ENCODE data around the gene RIOK1.
A peak's percentile ranks its signal among the peaks of the same experiment; 100 is the strongest.

DNA sequence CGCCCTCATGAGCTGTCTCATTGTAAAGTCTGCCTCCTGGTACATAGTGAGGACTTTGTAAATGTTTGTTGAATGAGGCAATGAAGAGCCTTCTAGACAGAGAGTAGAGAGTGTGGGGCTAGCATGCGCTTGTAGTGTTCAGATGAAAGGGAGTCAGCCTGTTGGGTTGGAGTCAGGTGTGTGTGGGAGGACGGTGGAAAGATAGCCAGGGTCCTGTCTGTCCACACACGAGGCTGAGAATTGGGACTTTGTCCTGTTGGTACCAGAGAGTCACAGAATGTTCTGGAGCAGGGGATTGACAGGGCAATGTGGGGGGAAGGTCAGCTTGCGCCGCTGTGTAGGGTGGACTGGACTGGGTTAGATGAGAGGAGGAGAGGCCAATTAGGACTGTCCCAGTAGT is 58.6 kb downstream of the RIOK1 start:
- no peak for TF ChIP-seq ZBTB20 (CRISPR knock-in tag; IDR thresholded peaks at IDR 0.05; ENCODE audit: borderline replicate concordance, low read depth)
- no peak for TF ChIP-seq KAT8 (CRISPR knock-in tag; IDR thresholded peaks at IDR 0.05)
- TF ChIP-seq, protein P1, sequence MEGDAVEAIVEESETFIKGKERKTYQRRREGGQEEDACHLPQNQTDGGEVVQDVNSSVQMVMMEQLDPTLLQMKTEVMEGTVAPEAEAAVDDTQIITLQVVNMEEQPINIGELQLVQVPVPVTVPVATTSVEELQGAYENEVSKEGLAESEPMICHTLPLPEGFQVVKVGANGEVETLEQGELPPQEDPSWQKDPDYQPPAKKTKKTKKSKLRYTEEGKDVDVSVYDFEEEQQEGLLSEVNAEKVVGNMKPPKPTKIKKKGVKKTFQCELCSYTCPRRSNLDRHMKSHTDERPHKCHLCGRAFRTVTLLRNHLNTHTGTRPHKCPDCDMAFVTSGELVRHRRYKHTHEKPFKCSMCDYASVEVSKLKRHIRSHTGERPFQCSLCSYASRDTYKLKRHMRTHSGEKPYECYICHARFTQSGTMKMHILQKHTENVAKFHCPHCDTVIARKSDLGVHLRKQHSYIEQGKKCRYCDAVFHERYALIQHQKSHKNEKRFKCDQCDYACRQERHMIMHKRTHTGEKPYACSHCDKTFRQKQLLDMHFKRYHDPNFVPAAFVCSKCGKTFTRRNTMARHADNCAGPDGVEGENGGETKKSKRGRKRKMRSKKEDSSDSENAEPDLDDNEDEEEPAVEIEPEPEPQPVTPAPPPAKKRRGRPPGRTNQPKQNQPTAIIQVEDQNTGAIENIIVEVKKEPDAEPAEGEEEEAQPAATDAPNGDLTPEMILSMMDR (CRISPR knock-in tag; IDR thresholded peaks at IDR 0.05), result no peak
- TF ChIP-seq ZNF12 (CRISPR knock-in tag; IDR thresholded peaks at IDR 0.05), result no peak
- TF ChIP-seq POLR2A (IDR thresholded peaks at IDR 0.05; ENCODE audit: insufficient read depth in 1 of 2, low read depth in 2 of 2, low read length in 2 of 2), result no peak
- no peak for TF ChIP-seq ZNF550 (CRISPR knock-in tag; IDR thresholded peaks at IDR 0.05; ENCODE audit: borderline replicate concordance)
- TF ChIP-seq SMAD1 (CRISPR knock-in tag; IDR thresholded peaks at IDR 0.05; ENCODE audit: borderline replicate concordance, low read depth), result no peak
- no peak for TF ChIP-seq ZNF124 (CRISPR knock-in tag; IDR thresholded peaks at IDR 0.05)
- TF ChIP-seq, protein P2, sequence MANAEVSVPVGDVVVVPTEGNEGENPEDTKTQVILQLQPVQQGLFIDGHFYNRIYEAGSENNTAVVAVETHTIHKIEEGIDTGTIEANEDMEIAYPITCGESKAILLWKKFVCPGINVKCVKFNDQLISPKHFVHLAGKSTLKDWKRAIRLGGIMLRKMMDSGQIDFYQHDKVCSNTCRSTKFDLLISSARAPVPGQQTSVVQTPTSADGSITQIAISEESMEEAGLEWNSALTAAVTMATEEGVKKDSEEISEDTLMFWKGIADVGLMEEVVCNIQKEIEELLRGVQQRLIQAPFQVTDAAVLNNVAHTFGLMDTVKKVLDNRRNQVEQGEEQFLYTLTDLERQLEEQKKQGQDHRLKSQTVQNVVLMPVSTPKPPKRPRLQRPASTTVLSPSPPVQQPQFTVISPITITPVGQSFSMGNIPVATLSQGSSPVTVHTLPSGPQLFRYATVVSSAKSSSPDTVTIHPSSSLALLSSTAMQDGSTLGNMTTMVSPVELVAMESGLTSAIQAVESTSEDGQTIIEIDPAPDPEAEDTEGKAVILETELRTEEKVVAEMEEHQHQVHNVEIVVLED (CRISPR knock-in tag; IDR thresholded peaks at IDR 0.05; ENCODE audit: borderline replicate concordance), result no peak
- peak; percentile 40; the same call in 1 of the 2 replicates for TF ChIP-seq MED1 (CRISPR knock-in tag; IDR thresholded peaks at IDR 0.05)
- no peak for TF ChIP-seq ZNF143 (CRISPR knock-in tag; IDR thresholded peaks at IDR 0.05)

All from HepG2 (cell line).